Mucosa of stomach (tissue), 1 donor: ENCODE data around the gene PNKP.

Source experiments
- H3K27me3 ChIP-seq: one replicate; pipeline ENCODE4 v1.7.0; 2013; ENCODE audit warnings: mild to moderate bottlenecking, low read length; ENCODE audit not compliant: control insufficient read depth, insufficient read depth
- H3K36me3 ChIP-seq: one replicate; pipeline ENCODE4 v1.7.0; 2013; ENCODE audit warnings: low read length; ENCODE audit not compliant: control insufficient read depth, insufficient read depth
- H3K4me1 ChIP-seq: one replicate; pipeline ENCODE4 v1.7.0; 2013; ENCODE audit warnings: mild to moderate bottlenecking, low read length; ENCODE audit not compliant: control insufficient read depth, insufficient read depth
- H3K4me3 ChIP-seq: one replicate; pipeline ENCODE4 v1.7.0; 2013; ENCODE audit warnings: low read length
- H3K9ac ChIP-seq: one replicate; pipeline ENCODE4 v1.7.0; 2013; ENCODE audit warnings: mild to moderate bottlenecking, low read length, moderate library complexity
- H3K9me3 ChIP-seq: one replicate; pipeline ENCODE4 v1.7.0; 2013; ENCODE audit warnings: mild to moderate bottlenecking, low read length, moderate library complexity; ENCODE audit not compliant: control insufficient read depth
- donor health status: Pancreatic carcinoma.

Gene PNKP

DNA sequence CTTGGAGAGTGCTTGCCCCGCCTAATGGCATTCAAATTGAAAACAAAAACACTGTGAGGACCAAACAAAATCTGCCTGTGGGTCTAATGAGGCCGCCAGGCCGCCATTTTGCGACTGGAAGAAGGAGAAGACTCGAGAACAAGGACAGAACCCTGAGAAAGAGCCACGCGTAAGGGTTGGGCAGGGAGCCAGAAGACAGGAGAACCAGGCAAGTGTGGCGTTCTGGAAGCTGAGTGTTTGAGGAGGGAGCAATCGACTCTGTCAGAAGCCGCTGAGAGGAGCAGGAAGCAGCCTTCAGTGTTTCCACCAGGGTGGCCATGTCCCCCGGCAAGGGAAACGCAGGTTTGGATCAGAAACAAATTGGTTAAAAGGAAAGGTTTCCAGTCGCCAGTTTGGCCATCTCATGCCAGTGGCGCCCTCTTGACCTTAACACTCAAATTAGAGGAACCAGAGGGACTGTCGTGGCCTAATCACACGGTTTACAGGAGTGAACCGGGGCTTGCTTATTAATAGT is 26.6 kb downstream of the PNKP start:
- Histone ChIP-seq H3K9me3 (no peaks in the 10 kb centered on the region), H3K4me3 (no peak overlapping the region), H3K27me3 (no peaks in the 10 kb centered on the region), H3K4me1 (no peaks in the 10 kb centered on the region), H3K36me3 (peaks cover 7% of the 10 kb centered on the region), H3K9ac (no peak overlapping the region)

DNA sequence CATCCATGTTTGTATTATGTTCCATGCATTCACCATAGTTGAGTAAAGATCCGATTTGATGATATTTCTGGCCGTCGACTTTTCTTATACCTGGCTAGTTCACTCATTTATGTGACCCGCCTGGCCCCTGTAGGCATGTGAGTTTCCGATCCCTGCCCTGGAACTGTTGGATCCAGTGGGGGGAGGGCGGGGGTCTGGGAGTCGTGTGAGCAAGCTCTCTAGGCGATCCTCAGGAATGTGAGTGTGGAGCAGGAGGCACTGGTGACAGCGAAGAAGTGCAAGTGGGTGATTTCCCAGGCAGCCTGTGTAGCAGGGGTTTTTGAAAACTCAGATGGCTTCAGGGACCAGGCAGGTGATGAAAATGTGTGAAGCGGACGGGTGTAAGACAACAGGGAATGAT is 27.1 kb downstream of the PNKP start:
- peaks cover 7% of the 10 kb centered on the region for H3K36me3 ChIP-seq
- no peak overlapping the region for H3K9ac ChIP-seq
- H3K9me3 ChIP-seq: no peaks in the 10 kb centered on the region
- no peak overlapping the region for H3K4me3 ChIP-seq
- H3K27me3 ChIP-seq: no peaks in the 10 kb centered on the region
- H3K4me1 ChIP-seq: no peaks in the 10 kb centered on the region

DNA sequence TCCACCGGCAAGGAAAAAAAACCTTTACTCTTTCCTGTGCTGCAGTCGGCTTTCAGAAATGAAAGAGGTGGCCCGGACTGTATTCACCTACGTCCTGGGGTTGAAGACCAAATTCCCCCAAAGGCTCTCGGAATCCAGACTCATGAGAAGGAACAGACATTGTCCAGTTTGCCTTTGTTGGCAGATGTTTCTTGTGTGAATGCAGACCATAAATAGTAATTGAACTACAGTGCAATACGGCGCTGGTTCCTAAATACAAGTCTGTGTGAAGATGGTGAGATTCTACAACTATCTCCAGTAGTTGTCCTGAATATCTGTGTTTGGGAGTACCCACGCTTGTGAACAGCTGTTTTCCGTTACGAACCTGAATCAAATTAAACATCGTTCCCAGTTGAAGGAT is 27.7 kb downstream of the PNKP start:
- Histone ChIP-seq H3K9ac (no peak overlapping the region), H3K4me3 (no peak overlapping the region), H3K27me3 (no peaks in the 10 kb centered on the region), H3K9me3 (no peaks in the 10 kb centered on the region), H3K36me3 (peaks cover 7% of the 10 kb centered on the region), H3K4me1 (no peaks in the 10 kb centered on the region)

DNA sequence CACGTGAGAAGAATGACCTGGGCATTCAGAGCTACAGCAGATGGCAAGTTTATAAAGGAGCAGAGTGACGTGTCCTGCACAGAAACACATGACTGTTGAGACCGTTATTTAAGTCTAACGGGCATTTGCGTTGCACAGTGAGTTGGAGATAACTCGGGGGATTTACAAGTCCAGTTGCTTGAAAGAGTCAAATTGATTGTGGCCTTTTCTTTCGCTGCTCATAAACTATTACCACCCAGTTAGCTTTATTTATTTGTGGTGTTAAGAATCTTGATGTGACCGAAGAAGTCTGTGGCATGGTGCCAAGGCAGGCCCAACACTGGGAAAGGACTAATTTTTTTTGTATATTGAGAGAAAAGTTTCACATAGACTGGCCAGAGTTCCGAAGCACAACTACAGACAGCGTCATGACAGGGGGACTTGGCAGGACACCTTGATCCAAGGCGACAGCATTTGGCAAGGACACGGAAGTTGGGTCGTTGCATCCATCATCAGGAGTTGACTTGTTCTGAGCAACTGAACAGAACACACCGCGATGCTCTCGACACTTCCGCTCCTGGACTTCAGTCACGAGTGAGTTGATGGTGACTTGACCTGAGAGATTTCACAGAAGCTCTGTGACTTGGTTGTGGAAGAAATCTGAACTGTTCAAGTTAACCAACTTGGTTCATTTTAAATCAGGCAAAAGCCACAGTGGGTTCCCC is 28.3 kb downstream of the PNKP start:
- Histone ChIP-seq H3K9ac (no peak overlapping the region), H3K27me3 (no peaks in the 10 kb centered on the region), H3K4me1 (no peaks in the 10 kb centered on the region), H3K9me3 (no peaks in the 10 kb centered on the region), H3K36me3 (peaks cover 7% of the 10 kb centered on the region), H3K4me3 (no peak overlapping the region)

DNA sequence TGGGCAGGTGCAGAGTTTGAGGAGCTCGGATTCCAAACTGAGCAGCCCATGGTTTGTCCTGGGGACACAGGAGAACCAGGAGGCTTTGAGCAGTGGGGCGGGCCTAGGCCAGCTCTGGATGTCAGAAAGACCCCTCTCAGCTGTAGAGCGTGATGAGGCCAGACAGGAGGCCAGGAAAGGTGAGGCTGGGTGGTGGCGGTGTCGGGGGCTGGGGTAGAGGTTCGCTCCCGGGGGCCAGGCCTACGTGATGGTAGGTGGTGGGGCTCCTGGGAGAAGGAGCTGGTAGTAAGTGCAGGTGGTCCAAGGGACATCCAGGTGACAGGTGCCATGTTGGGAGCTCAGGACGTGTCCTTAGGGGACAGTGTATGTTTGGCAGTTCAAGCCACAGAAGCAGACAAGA is 30.0 kb downstream of the PNKP start:
- no peak overlapping the region for H3K4me3 ChIP-seq
- peaks cover 7% of the 10 kb centered on the region for H3K36me3 ChIP-seq
- H3K4me1 ChIP-seq: no peaks in the 10 kb centered on the region
- H3K27me3 ChIP-seq: no peaks in the 10 kb centered on the region
- no peaks in the 10 kb centered on the region for H3K9me3 ChIP-seq
- no peak overlapping the region for H3K9ac ChIP-seq

DNA sequence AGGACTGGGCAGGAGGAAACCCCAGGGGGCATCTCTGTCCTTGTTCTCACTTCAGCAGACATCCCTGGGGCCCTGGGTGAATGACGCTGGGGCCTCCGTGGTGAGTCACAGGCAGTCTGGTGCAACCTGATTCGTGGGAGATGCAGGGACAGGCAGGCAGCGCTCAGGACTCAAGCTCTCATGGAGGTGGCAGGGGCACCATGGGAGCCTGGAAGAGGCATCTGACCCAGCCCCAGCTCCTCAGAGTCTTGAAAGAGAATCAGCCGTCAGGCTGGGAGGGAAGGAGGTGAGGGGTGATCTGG is 30.4 kb downstream of the PNKP start:
- no peak overlapping the region for H3K9ac ChIP-seq
- H3K4me3 ChIP-seq: no peak overlapping the region
- H3K9me3 ChIP-seq: no peaks in the 10 kb centered on the region
- H3K4me1 ChIP-seq: no peaks in the 10 kb centered on the region
- peaks cover 7% of the 10 kb centered on the region for H3K36me3 ChIP-seq
- no peaks in the 10 kb centered on the region for H3K27me3 ChIP-seq

DNA sequence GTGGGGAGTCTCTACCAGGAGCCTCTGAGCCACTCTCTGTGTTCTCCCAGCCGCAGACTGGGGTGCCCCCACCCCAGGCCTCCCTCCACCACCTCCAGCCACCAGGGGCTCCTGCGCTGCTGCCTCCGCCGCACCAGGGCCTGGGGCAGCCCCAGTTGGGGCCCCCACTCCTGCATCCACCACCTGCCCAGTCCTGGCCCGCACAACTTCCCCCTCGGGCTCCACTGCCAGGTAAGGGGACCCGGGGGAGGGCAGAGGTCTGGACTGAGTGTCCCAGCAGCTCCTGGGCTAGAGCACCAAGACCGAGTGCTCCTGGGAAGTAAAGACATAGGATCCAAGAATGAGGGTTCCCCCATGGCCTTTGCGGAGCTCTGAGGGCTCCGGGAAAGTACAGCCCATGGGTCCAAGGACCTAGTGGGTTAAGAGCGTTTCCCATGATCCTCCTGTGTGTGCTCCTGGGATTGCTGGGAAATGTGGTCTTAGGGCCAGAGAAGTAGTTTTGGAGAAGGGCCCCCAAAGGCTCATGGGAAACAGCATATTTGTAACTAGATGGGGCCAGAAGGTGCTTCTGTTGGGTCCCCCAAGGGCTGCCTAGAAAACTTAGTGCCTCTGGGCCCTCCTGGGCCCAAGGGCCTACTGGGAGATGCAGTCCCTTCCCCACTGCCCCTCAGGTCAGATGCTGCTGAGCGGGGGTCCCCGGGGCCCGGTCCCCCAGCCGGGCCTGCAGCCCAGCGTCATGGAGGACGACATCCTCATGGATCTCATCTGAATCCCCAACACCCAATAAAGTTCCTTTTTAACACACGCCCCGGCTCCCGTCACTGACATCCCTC is 31.0 kb downstream of the PNKP start:
- H3K27me3 ChIP-seq: no peaks in the 10 kb centered on the region
- H3K4me3 ChIP-seq: no peak overlapping the region
- H3K9ac ChIP-seq: no peak overlapping the region
- peaks cover 7% of the 10 kb centered on the region for H3K36me3 ChIP-seq
- H3K9me3 ChIP-seq: no peaks in the 10 kb centered on the region
- no peaks in the 10 kb centered on the region for H3K4me1 ChIP-seq

DNA sequence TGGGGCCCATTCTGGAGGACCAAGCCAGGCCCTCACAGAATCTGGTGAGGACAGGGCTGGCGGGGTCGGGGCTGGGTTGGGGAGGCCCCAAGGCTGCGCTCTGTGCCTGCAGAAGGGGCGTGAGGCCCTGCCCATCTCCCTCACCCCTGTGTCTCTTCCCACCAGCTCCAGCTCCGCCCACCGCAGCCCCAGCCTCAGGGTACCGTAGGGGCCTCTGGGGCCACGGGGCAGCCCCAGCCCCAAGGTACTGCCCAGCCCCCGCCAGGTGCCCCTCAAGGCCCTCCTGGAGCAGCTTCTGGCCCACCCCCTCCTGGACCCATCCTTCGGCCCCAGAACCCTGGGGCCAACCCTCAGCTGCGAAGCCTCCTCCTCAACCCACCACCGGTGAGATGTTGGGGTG is 31.8 kb downstream of the PNKP start:
- peaks cover 13% of the 10 kb centered on the region for H3K36me3 ChIP-seq
- H3K4me1 ChIP-seq: no peaks in the 10 kb centered on the region
- H3K9ac ChIP-seq: no peak overlapping the region
- H3K9me3 ChIP-seq: no peaks in the 10 kb centered on the region
- no peaks in the 10 kb centered on the region for H3K27me3 ChIP-seq
- H3K4me3 ChIP-seq: no peak overlapping the region

DNA sequence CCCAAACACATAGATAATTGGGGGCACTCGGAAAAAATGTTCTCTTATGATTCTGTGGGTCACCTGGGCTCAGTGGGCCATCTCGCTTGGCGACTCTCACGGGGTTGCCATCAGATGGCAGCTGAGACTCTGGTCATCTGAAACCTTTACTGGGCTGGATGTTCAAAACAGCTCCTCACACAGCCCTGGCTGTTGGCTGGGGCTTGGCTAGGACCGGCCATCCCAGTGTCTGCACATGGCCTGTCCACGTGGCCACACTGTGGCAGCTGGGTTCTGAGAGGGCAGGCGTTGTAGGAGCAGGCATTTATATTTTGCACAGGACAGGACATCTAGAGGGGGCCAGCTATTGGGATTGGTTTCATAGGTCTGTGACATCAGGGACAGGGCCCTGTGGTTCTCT is 33.8 kb downstream of the PNKP start:
- H3K4me1 ChIP-seq: no peaks in the 10 kb centered on the region
- H3K36me3 ChIP-seq: peaks cover 10% of the 10 kb centered on the region
- no peak overlapping the region for H3K4me3 ChIP-seq
- H3K27me3 ChIP-seq: no peaks in the 10 kb centered on the region
- no peak overlapping the region for H3K9ac ChIP-seq
- H3K9me3 ChIP-seq: no peaks in the 10 kb centered on the region

DNA sequence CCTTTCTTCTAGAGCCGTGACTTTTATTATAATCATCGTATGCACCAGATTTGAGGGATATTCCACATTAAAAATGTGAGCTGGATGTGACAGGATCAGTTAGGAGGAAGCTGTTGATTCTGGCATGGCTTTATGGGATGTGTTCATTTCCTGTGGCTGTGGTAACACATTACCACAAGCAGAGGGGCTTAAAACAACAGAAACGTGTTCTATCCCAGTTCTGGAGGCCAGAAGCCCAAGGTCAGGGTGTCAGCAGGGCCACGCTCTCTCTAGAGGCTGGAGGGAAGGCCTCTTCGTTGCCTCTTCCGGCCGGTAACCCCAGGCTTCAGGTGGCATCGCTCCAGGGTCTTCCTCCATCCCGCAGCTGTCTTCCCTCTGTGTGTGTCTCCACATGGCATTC is 34.8 kb downstream of the PNKP start:
- H3K4me1 ChIP-seq: no peaks in the 10 kb centered on the region
- H3K4me3 ChIP-seq: no peak overlapping the region
- no peaks in the 10 kb centered on the region for H3K27me3 ChIP-seq
- H3K9me3 ChIP-seq: no peaks in the 10 kb centered on the region
- peaks cover 6% of the 10 kb centered on the region for H3K36me3 ChIP-seq
- H3K9ac ChIP-seq: no peak overlapping the region

DNA sequence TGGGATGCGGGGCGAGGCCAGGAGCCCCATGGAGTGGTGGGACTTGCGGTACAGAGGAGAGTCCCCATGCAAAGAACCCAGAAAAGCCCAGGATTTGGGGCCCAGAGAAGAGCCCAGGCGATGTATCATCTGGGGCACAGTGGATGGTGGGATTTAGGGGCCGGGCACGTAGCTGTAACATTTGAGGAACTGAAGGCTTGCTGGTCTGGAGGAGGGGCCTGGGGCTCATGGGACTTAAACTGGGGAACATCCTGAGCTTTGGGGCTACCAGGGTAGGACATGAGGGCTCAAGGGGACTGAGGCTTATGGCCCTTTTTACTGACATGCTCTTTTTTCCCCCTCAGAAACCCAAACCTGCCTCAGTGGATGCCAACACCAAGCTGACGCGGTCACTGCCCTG is 35.8 kb downstream of the PNKP start:
- no peak overlapping the region for H3K9ac ChIP-seq
- no peak overlapping the region for H3K4me3 ChIP-seq
- no peaks in the 10 kb centered on the region for H3K9me3 ChIP-seq
- no peaks in the 10 kb centered on the region for H3K27me3 ChIP-seq
- peaks cover 6% of the 10 kb centered on the region for H3K36me3 ChIP-seq
- H3K4me1 ChIP-seq: no peaks in the 10 kb centered on the region

DNA sequence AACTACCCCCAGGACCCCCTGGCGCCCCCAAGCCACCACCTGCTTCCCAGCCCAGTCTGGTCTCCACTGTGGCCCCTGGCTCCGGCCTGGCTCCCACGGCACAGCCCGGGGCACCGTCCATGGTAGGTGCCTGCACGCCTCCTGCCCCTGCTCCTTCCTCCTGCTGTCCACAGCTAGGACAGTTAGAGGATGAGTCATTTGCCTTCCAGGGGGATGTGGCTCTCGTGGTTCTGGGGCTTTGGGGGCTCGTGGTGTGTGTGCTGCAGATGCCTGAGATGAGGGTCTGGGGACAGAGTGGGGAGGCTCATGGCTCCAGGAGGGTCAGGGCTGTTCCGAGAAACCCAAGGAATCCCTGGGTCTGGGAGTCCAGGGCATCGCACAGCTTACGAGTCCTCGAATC is 36.6 kb downstream of the PNKP start:
- H3K4me3 ChIP-seq: no peak overlapping the region
- peaks cover 6% of the 10 kb centered on the region for H3K36me3 ChIP-seq
- no peak overlapping the region for H3K9ac ChIP-seq
- no peaks in the 10 kb centered on the region for H3K27me3 ChIP-seq
- H3K9me3 ChIP-seq: no peaks in the 10 kb centered on the region
- H3K4me1 ChIP-seq: no peaks in the 10 kb centered on the region
